D721Med (cell line): ENCODE data around the gene ARMC6.

Experiments
- DNase-seq: peaks from one replicate; pipeline ENCODE4 v3.0.0; 2011; ENCODE audit warnings: low spot score; ENCODE audit not compliant: insufficient read length
- FAIRE-seq: peaks from 2 replicates; lab custom pipeline; 2011; peaks lifted over from hg19 to GRCh38; lab: Jason Lieb, UNC
- CTCF ChIP-seq: IDR thresholded peaks from 2 replicates; pipeline ENCODE4 v1.5.1; 2012; ENCODE audit warnings: mild to moderate bottlenecking, control low read depth; ENCODE audit not compliant: insufficient read depth; ENCODE audit errors: missing control alignments

ARMC6 gene

GRCh38 chr19:18991468-18991867, 41.9 kb upstream of the ARMC6 start:
- TF ChIP-seq CTCF, result no peak
- no peak for DNase-seq
- no peak for FAIRE-seq

- no peak for TF ChIP-seq CTCF
- DNase-seq (no peak), FAIRE-seq (no peak)
Measured at GRCh38 chr19:18992696-18993095, 40.7 kb upstream of the ARMC6 start.

- no peak for FAIRE-seq
- no peak for TF ChIP-seq CTCF
- no peak for DNase-seq
Measured at GRCh38 chr19:18993115-18993514, 40.3 kb upstream of the ARMC6 start.

GRCh38 chr19:18995804-18996241, 37.6 kb upstream of the ARMC6 start:
- DNase-seq (peak; percentile 48), FAIRE-seq (no peak)
- TF ChIP-seq CTCF, result peak; percentile 44

- no peak for FAIRE-seq
- TF ChIP-seq CTCF, result no peak
- DNase-seq, result no peak
Measured at GRCh38 chr19:18996351-18996750, 37.1 kb upstream of the ARMC6 start.

GRCh38 chr19:18996796-18997394, 36.5 kb upstream of the ARMC6 start:
- no peak for FAIRE-seq
- DNase-seq, result no peak
- TF ChIP-seq CTCF, result no peak

- no peak for FAIRE-seq
- no peak for TF ChIP-seq CTCF
- peak; percentile 68 for DNase-seq
Measured at GRCh38 chr19:18998276-18998675, 35.1 kb upstream of the ARMC6 start.
